NCI-H2227 (cell line): Measurements from ENCODE around the gene AGBL1.

Source experiments
- DNase-seq: peaks from one replicate; lab custom pipeline; 2025; ENCODE audit not compliant: unreplicated experiment; lab: John Stamatoyannopoulos, UW

AGBL1 gene

GRCh38 chr15:86079508-86080266, at the start of gene AGBL1:
Gene AGBL1, plus strand, starts transcription at chr15:86079871.
- no peak for DNase-seq

- no peak for DNase-seq
Observed at GRCh38 chr15:86034904-86035303, 44.8 kb upstream of the AGBL1 start.

- no peak for DNase-seq
Observed at GRCh38 chr15:86036243-86036642, 43.4 kb upstream of the AGBL1 start.

GRCh38 chr15:86038491-86038890, 41.2 kb upstream of the AGBL1 start:
- DNase-seq: no peak

GRCh38 chr15:86040356-86041033, 39.2 kb upstream of the AGBL1 start:
- DNase-seq: no peak

- no peak for DNase-seq
Observed at GRCh38 chr15:86041399-86041798, 38.3 kb upstream of the AGBL1 start.

- DNase-seq: no peak
Observed at GRCh38 chr15:86042226-86042625, 37.4 kb upstream of the AGBL1 start.

GRCh38 chr15:86044981-86045380, 34.7 kb upstream of the AGBL1 start:
- DNase-seq: no peak

GRCh38 chr15:86054338-86054737, 25.3 kb upstream of the AGBL1 start:
- DNase-seq: no peak

GRCh38 chr15:86055688-86056087, 24.0 kb upstream of the AGBL1 start:
- DNase-seq: peak; percentile 10

- no peak for DNase-seq
Observed at GRCh38 chr15:86059851-86060250, 19.8 kb upstream of the AGBL1 start.

- no peak for DNase-seq
Observed at GRCh38 chr15:86060674-86061073, 19.0 kb upstream of the AGBL1 start.

- DNase-seq: no peak
Observed at GRCh38 chr15:86061581-86061980, 18.1 kb upstream of the AGBL1 start.

GRCh38 chr15:86062646-86063243, 16.9 kb upstream of the AGBL1 start:
- DNase-seq: no peak

- no peak for DNase-seq
Observed at GRCh38 chr15:86063356-86064095, 16.1 kb upstream of the AGBL1 start.

GRCh38 chr15:86064326-86064725, 15.3 kb upstream of the AGBL1 start:
- no peak for DNase-seq

- no peak for DNase-seq
Observed at GRCh38 chr15:86066174-86066834, 13.4 kb upstream of the AGBL1 start.

GRCh38 chr15:86073281-86073680, 6.4 kb upstream of the AGBL1 start:
- no peak for DNase-seq

- DNase-seq: no peak
Observed at GRCh38 chr15:86076468-86076867, 3.2 kb upstream of the AGBL1 start.

GRCh38 chr15:86077070-86077469, 2.6 kb upstream of the AGBL1 start:
- DNase-seq: no peak

- DNase-seq: no peak
Observed at GRCh38 chr15:86080302-86080701, 631 bp downstream of the AGBL1 start.
